Loucy (cell line): ENCODE measurements around the gene MLEC.
"Not testable (repeated sequence)": the region's sequence is repeated elsewhere in the genome, so short reads cannot be mapped to it uniquely, and the experiment has no call there.

Experiments used
- H2AFZ ChIP-seq: fragments of 200-600 bp; sonication (generic); 2 replicates; pipeline ENCODE4 v1.6.0; 2016; ENCODE audit warnings: antibody characterized with exemption, mild to moderate bottlenecking, low read length, moderate library complexity
- H3F3A ChIP-seq: fragments of 200-600 bp; 2 replicates; pipeline ENCODE4 v1.6.0; 2016; ENCODE audit warnings: antibody characterized with exemption, low read depth, mild to moderate bottlenecking
- H3K27me3 ChIP-seq: fragments of 200-600 bp; sonication (generic); 2 replicates; pipeline ENCODE4 v1.6.1; 2014; ENCODE audit warnings: low read length, mild to moderate bottlenecking; ENCODE audit not compliant: insufficient read depth, poor library complexity, severe bottlenecking
- H3K36me3 ChIP-seq: fragments of 200-600 bp; sonication (generic); 2 replicates; pipeline ENCODE4 v1.6.1; 2016; ENCODE audit warnings: low read length; ENCODE audit not compliant: insufficient read depth
- H3K4me1 ChIP-seq: fragments of 200-600 bp; sonication (generic); 2 replicates; pipeline ENCODE4 v1.5.1; 2014; ENCODE audit warnings: low read length, mild to moderate bottlenecking; ENCODE audit not compliant: insufficient read depth, poor library complexity, severe bottlenecking
- H3K4me2 ChIP-seq: fragments of 200-600 bp; sonication (generic); 2 replicates; pipeline ENCODE4 v1.6.0; 2014; ENCODE audit warnings: antibody characterized with exemption, low read length, low read depth, mild to moderate bottlenecking; ENCODE audit not compliant: poor library complexity, severe bottlenecking
- H3K4me3 ChIP-seq: fragments of 200-600 bp; sonication (generic); 2 replicates; pipeline ENCODE4 v1.5.1; 2014; ENCODE audit warnings: low read length, mild to moderate bottlenecking, mixed read lengths; ENCODE audit not compliant: poor library complexity, severe bottlenecking
- H3K79me2 ChIP-seq: fragments of 200-600 bp; sonication (generic); 2 replicates; pipeline ENCODE4 v1.6.1; 2014; ENCODE audit warnings: low read length; ENCODE audit not compliant: insufficient read depth
- H3K9ac ChIP-seq: fragments of 200-600 bp; sonication (generic); 2 replicates; pipeline ENCODE4 v1.6.0; 2014; ENCODE audit warnings: mild to moderate bottlenecking, low read depth, low read length, moderate library complexity; ENCODE audit not compliant: poor library complexity, severe bottlenecking
- H3K9me2 ChIP-seq: fragments of 200-600 bp; sonication (generic); replicated peaks from 2 replicates; pipeline ENCODE4 v1.6.1; 2016; ENCODE audit warnings: low read depth, low read length, mixed read lengths
- H3K9me3 ChIP-seq: fragments of 200-600 bp; sonication (generic); 2 replicates; pipeline ENCODE4 v1.6.1; 2014; ENCODE audit warnings: mild to moderate bottlenecking, antibody characterized with exemption, low read length, low read depth; ENCODE audit not compliant: insufficient read depth
- H4K20me1 ChIP-seq: fragments of 200-600 bp; sonication (generic); 2 replicates; pipeline ENCODE4 v1.6.0; 2014; ENCODE audit warnings: antibody characterized with exemption, low read length, mild to moderate bottlenecking; ENCODE audit not compliant: insufficient read depth, poor library complexity, severe bottlenecking
- EZH2phosphoT487 ChIP-seq: fragments of 200-600 bp; IDR thresholded peaks from 2 replicates; pipeline ENCODE4 v1.6.1; 2018; ENCODE audit warnings: antibody characterized with exemption, mild to moderate bottlenecking, moderate library complexity, borderline replicate concordance
- TF ChIP-seq, protein P1 (sequence below): fragments of 200-600 bp; sonication (generic); conservative IDR thresholded peaks from 2 replicates; pipeline ENCODE4 v1.5.1; 2014; ENCODE audit warnings: mild to moderate bottlenecking, antibody characterized with exemption, low read length

The MLEC gene

DNA sequence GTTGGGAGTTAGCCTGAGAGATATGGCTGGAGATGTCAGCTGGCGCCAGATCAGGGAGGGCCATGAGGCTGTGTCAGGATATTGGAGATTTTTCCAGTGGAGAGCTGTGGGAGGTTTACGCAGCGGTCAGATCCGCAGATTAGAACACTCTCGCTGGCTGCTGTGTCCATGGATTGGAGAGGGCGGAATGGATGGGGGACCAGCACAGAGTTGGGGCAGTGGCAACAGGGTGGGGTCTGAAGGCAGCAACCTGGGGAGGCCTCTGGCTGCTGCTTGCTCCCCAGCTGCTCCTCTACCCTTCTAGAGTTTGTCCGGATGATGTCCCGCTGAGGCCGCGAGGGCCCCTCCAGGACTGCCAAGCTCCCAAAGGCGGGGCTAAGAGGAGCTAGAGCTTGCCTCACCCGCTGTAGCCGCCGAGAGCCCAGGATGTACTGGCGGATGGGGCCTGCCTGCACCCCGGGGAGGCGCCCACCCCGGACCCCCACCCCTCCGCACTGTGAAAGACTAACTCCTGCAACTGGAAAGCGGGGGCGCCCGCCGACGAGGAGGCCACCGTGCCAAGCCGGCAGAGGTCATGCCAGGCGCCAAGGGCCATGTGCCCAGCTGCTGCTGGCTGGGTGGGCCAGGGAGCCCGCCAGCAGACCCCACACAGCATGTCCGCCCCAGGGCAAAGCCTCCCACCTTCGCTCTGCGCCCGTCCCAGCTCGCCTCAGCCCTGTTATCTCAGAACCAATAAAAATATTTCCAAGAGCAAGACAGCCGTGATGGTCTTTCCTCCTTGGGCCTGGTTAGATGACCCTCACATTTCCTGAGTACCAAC is 20.2 kb upstream of the MLEC start:
- H3K9ac ChIP-seq = no peak overlapping the region
- no peaks in the 10 kb centered on the region for H3F3A ChIP-seq
- no peaks in the 10 kb centered on the region for H3K27me3 ChIP-seq
- H3K4me2 ChIP-seq = no peak overlapping the region
- no peak overlapping the region for H2AFZ ChIP-seq
- TF ChIP-seq EZH2phosphoT487 = no peak
- TF ChIP-seq, protein P1, sequence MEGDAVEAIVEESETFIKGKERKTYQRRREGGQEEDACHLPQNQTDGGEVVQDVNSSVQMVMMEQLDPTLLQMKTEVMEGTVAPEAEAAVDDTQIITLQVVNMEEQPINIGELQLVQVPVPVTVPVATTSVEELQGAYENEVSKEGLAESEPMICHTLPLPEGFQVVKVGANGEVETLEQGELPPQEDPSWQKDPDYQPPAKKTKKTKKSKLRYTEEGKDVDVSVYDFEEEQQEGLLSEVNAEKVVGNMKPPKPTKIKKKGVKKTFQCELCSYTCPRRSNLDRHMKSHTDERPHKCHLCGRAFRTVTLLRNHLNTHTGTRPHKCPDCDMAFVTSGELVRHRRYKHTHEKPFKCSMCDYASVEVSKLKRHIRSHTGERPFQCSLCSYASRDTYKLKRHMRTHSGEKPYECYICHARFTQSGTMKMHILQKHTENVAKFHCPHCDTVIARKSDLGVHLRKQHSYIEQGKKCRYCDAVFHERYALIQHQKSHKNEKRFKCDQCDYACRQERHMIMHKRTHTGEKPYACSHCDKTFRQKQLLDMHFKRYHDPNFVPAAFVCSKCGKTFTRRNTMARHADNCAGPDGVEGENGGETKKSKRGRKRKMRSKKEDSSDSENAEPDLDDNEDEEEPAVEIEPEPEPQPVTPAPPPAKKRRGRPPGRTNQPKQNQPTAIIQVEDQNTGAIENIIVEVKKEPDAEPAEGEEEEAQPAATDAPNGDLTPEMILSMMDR = no peak
- no peaks in the 10 kb centered on the region for H4K20me1 ChIP-seq
- H3K79me2 ChIP-seq = no peaks in the 10 kb centered on the region
- no peak overlapping the region for H3K4me3 ChIP-seq
- no peaks in the 10 kb centered on the region for H3K36me3 ChIP-seq
- no peaks in the 10 kb centered on the region for H3K9me2 ChIP-seq
- H3K9me3 ChIP-seq = no peaks in the 10 kb centered on the region
- peaks cover 15% of the 10 kb centered on the region for H3K4me1 ChIP-seq

DNA sequence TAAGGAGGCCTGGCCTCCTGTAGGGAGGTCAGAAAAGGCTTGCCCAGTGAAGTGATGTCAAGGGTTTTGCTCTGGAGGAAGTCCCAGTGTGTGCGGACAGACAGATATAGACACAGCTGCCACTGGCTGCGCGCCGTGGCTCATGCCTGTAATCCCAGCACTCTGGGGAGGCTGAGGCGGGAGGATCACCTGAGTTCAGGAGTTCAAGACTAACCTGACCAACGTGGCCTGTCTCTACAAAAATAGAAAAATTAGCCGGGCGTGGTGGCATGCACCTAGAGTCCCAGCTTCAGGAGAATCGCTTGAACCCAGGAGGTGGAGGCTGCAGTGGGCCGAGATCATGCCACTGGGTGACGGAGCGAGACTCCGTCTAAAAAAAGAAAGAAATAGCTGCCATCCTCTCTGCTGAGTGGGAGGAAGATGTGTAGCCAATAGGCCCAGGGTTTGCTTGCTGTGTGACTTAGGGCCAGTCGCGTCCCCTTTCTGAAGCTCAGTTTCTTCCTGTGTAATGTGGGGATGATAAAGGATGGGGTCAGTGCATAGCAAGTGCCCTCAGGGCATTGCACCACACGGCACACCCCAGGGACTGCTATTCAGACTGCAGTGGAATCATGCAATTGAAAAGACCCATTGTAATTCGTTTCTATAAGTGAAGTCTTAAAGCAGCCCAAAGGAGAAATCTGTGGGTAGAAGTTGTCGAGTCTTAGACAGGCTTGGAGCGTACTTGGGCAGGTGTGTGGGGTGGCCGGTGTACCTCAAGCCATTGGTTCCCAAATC is 18.7 kb upstream of the MLEC start:
- no peak overlapping the region for H3K4me3 ChIP-seq

DNA sequence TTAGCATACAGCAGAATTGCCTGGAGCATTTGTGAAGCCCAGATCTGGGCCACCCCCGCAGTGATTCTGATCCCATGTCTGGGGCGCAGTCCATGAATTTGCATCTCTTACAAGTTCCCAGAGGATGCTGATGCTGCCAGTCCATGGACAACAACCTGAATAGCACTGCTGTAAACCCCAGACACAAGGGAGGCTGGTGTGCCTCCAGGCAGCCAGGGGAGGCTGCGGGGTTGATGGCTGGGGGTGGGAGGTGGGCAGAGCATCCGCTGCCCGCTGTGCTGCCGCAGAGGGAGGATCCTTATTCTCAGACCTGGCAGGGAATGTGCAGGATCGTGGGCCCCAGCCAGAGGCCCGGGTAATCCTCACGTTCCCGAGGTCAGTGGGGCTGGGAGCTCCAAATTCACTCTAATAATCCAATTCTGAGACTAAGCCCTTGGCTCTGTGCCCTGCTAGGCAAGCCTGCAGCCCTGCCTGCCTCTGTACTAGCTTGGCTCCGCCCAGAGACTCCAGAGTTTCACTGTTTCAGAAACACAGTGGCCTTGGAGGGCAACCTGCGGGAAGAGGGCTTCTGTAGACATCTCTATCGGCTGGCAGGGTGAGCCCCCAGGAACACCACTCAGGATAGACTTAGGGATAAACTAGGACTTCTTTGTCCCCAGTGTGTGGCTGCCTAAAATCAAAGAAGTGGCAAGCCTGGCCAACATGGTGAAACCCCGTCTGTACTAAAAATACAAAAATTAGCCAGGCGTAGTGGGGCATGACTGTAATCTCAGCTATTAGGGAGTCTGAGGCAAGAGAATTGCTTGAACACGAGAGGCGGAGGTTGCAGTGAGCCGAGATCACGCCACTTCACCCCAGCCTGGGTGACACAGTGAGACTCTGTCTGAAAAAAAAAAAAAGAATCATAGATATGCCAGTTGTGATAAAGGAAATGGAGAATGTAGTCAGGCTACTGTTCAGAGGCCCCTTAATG is 17.8 kb upstream of the MLEC start:
- Histone ChIP-seq H3K4me3 (no peak overlapping the region), H3K4me2 (peak overlapping the region; percentile 34), H3K9me2 (no peaks in the 10 kb centered on the region), H4K20me1 (no peaks in the 10 kb centered on the region), H3K9ac (peak overlapping the region; percentile 25), H3K27me3 (no peaks in the 10 kb centered on the region), H2AFZ (peak overlapping the region; percentile 83), H3F3A (no peaks in the 10 kb centered on the region), H3K79me2 (no peaks in the 10 kb centered on the region), H3K4me1 (peaks cover 15% of the 10 kb centered on the region), H3K9me3 (no peaks in the 10 kb centered on the region), H3K36me3 (no peaks in the 10 kb centered on the region)
- no peak for TF ChIP-seq EZH2phosphoT487
- TF ChIP-seq, protein P1 = no peak

More for the DNA sequence above, 18.7 kb upstream of the MLEC start:
- Histone ChIP-seq H3K4me1 (peaks cover 15% of the 10 kb centered on the region), H3K4me2 (no peak overlapping the region), H3K36me3 (no peaks in the 10 kb centered on the region), H3K9me2 (no peaks in the 10 kb centered on the region), H3K79me2 (no peaks in the 10 kb centered on the region), H2AFZ (no peak overlapping the region), H3K27me3 (no peaks in the 10 kb centered on the region), H3F3A (no peaks in the 10 kb centered on the region), H3K9ac (no peak overlapping the region), H3K9me3 (no peaks in the 10 kb centered on the region), H4K20me1 (no peaks in the 10 kb centered on the region)
- TF ChIP-seq, protein P1 = no peak
- TF ChIP-seq EZH2phosphoT487 = no peak

DNA sequence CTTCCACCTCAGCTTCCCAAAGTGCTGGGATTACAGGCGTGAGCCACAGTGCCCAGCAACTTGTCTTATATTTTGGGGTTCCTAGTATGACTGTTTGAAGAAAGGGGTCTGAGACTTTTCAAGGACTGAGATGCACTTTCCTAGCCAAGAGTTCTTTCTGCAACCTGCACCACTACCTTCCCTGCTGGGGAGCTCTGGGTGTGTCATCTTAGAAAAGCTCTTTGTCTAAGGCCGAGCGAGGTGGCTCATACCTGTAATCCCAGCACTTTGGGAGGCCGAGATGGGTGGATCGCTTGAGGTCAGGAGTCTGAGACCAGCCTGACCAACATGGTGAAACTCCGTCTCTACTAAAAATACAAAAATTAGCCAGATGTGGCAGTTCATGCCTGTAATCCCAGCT is 16.7 kb upstream of the MLEC start:
- H3K79me2 ChIP-seq, H4K20me1 ChIP-seq, H3K4me3 ChIP-seq, H3K27me3 ChIP-seq, H3K36me3 ChIP-seq, H3K9me2 ChIP-seq, H3F3A ChIP-seq, H3K9me3 ChIP-seq, H3K4me2 ChIP-seq: not testable (repeated sequence)
- H2AFZ ChIP-seq = peak overlapping the region; percentile 83
- peak overlapping the region; percentile 25 for H3K9ac ChIP-seq
- H3K4me1 ChIP-seq = peaks cover 15% of the 10 kb centered on the region
